ENCODE results near the gene TMEM53. TPM values are rescaled to one million over a fixed set of nuclear protein-coding genes. Genes with fewer than 3 reads are reported as not detected.

The TMEM53 gene
- total RNA-seq, 2 experiments from 2014 or later: 0.64 to 1.2 TPM

DNA sequence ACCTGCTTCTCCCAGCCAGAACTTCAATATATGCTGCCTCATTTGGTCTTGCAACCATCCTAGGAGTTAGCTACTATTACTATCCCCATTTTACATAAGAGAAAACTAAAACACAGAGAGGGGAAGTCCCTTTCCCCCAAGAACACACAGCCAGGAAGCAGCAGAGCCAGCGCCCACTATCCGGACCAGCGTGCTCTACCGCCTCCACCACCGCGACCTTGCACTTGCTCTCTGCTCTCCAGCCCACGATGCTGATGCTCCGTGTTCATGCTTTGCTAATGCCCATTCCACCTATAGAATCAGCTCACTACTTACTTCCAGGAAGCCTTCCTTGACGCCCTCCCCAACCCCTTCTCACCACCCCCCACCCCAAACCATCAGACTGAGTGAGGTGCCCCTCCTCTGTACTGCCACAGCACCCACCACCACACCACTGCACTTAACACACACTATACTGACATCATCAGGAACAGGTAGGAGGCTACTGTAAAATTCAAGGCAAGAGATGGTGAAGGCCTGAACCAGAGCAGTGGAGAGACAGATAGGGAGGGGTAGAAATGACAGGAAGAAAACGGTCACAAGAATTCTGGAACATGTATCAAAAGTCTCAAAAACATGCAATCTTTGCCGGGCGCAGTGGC is 9.4 kb downstream of the TMEM53 start:
- DNase-seq (peak in 3 of 14 experiments; percentile 24 to 32 (median 30)), ATAC-seq (ENCODE audit: poor library complexity) (peak; percentile 65)
- intact Hi-C loops (cut with DNase I, micrococcal nuclease): no loop called here
- no peaks in the 10 kb centered on the region for H3K36me3 ChIP-seq (ENCODE audit: insufficient read depth, low read length)
- Mint-ChIP-seq H3K27me3 (no peaks in the 10 kb centered on the region), H3K4me1 (ENCODE audit: low read depth) (peaks cover 15% of the 10 kb centered on the region), H3K9me3 (no peaks in the 10 kb centered on the region), H3K4me3 (peak overlapping the region; percentile 5), H3K36me3 (ENCODE audit: low read depth) (no peaks in the 10 kb centered on the region), H3K27ac (peak overlapping the region; percentile 55)
- H3K9me3 ChIP-seq (ENCODE audit: control insufficient read depth in 1 of 2, insufficient read depth in 1 of 2, low read length in 2 of 2): no peaks in the 10 kb centered on the region
- H3K27ac ChIP-seq (ENCODE audit: low read depth in 1 of 2, low read length in 2 of 2): no peak overlapping the region
- no peaks in the 10 kb centered on the region for H3K27me3 ChIP-seq (ENCODE audit: control insufficient read depth in 1 of 2, insufficient read depth in 2 of 2, low read length in 2 of 2)
- TF ChIP-seq, protein P1, sequence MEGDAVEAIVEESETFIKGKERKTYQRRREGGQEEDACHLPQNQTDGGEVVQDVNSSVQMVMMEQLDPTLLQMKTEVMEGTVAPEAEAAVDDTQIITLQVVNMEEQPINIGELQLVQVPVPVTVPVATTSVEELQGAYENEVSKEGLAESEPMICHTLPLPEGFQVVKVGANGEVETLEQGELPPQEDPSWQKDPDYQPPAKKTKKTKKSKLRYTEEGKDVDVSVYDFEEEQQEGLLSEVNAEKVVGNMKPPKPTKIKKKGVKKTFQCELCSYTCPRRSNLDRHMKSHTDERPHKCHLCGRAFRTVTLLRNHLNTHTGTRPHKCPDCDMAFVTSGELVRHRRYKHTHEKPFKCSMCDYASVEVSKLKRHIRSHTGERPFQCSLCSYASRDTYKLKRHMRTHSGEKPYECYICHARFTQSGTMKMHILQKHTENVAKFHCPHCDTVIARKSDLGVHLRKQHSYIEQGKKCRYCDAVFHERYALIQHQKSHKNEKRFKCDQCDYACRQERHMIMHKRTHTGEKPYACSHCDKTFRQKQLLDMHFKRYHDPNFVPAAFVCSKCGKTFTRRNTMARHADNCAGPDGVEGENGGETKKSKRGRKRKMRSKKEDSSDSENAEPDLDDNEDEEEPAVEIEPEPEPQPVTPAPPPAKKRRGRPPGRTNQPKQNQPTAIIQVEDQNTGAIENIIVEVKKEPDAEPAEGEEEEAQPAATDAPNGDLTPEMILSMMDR (IDR thresholded peaks at IDR 0.05): no peak
- POLR2A ChIA-PET: interaction anchor here (1.8 to 2.3 kb wide), 2 partner anchors 9 to 33 kb away, joined by 5 to 8 read pairs; partner anchors contain the start of genes ARMH1 and TMEM53
- H3K4me3 ChIP-seq (ENCODE audit: low read length): no peak overlapping the region
- CTCF ChIA-PET: no interaction called here
- H3K4me1 ChIP-seq (ENCODE audit: insufficient read depth, low read length): peaks cover 16% of the 10 kb centered on the region

DNA sequence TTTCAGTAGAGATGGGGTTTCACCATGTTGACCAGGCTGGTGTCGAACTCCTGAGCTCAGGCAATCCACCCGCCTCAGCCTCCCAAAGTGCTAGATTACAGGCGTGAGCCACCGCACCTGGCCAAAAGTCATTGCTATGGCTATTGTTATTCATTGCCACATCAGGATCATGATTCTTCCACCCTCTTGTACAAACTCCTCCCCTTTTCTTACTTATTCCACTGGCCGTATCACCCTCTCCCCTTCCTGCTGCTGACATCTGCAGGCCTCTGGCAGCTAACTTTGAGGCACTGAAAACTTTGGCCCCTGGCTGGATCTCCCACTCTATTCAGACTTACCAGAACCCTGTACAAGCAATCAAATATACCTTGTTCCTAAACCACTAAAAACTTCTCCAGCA is 10.9 kb downstream of the TMEM53 start:
- no peaks in the 10 kb centered on the region for H3K36me3 ChIP-seq (ENCODE audit: insufficient read depth, low read length)
- no peaks in the 10 kb centered on the region for H3K9me3 Mint-ChIP-seq
- H3K36me3 Mint-ChIP-seq (ENCODE audit: low read depth): no peaks in the 10 kb centered on the region
- H3K9me3 ChIP-seq (ENCODE audit: control insufficient read depth in 1 of 2, insufficient read depth in 1 of 2, low read length in 2 of 2): no peaks in the 10 kb centered on the region
- ATAC-seq (ENCODE audit: poor library complexity) (no peak), DNase-seq (no peak)
- no peaks in the 10 kb centered on the region for H3K27me3 Mint-ChIP-seq
- H3K27ac ChIP-seq (ENCODE audit: low read depth in 1 of 2, low read length in 2 of 2): no peak overlapping the region
- CTCF ChIA-PET: interaction anchor here (0.7 to 0.9 kb wide), 2 partner anchors 11 to 327 kb away, joined by 3 read pairs; no protein-coding TSS in a partner anchor
- no peak overlapping the region for H3K4me3 ChIP-seq (ENCODE audit: low read length)
- intact Hi-C loops (cut with DNase I, micrococcal nuclease): no loop called here
- TF ChIP-seq, protein P1 (IDR thresholded peaks at IDR 0.05): no peak
- H3K4me1 ChIP-seq (ENCODE audit: insufficient read depth, low read length): peaks cover 16% of the 10 kb centered on the region
- no peaks in the 10 kb centered on the region for H3K27me3 ChIP-seq (ENCODE audit: control insufficient read depth in 1 of 2, insufficient read depth in 2 of 2, low read length in 2 of 2)
- H3K4me1 Mint-ChIP-seq (ENCODE audit: low read depth): peaks cover 15% of the 10 kb centered on the region
- no peak overlapping the region for H3K4me3 Mint-ChIP-seq
- POLR2A ChIA-PET: interaction anchor here (1.8 to 2.3 kb wide), 2 partner anchors 11 to 32 kb away, joined by 5 to 8 read pairs; partner anchors contain the start of genes ARMH1 and TMEM53
- H3K27ac Mint-ChIP-seq: no peak overlapping the region

DNA sequence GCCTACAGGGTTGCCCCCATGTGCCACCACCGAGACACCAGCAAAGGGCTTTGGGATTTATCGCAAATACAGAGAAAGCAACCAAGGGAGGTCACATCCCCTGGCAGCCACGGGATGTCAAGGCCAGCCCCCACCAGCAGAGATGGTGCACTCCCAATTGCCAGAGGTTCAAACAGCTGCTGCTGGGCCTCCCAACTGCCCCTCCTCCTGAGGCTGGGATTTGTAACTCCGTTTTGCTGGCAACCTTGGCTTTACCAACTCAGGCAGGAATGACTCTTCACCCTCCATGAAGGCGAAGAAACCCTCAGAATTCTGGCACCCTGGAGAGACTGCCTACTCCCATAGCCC is 11.6 kb downstream of the TMEM53 start:
- Mint-ChIP-seq H3K36me3 (ENCODE audit: low read depth) (no peaks in the 10 kb centered on the region), H3K4me3 (no peak overlapping the region), H3K9me3 (no peaks in the 10 kb centered on the region), H3K4me1 (ENCODE audit: low read depth) (peaks cover 15% of the 10 kb centered on the region), H3K27me3 (no peaks in the 10 kb centered on the region), H3K27ac (no peak overlapping the region)
- POLR2A ChIA-PET: interaction anchor here (1.2 kb wide), 1 partner anchor 34 kb away, joined by 3 read pairs; no protein-coding TSS in a partner anchor
- peaks cover 16% of the 10 kb centered on the region for H3K4me1 ChIP-seq (ENCODE audit: insufficient read depth, low read length)
- DNase-seq (no peak), ATAC-seq (ENCODE audit: poor library complexity) (no peak)
- no peaks in the 10 kb centered on the region for H3K27me3 ChIP-seq (ENCODE audit: control insufficient read depth in 1 of 2, insufficient read depth in 2 of 2, low read length in 2 of 2)
- TF ChIP-seq, protein P1 (IDR thresholded peaks at IDR 0.05): no peak
- intact Hi-C loops (cut with DNase I, micrococcal nuclease): no loop called here
- no peak overlapping the region for H3K4me3 ChIP-seq (ENCODE audit: low read length)
- no peaks in the 10 kb centered on the region for H3K36me3 ChIP-seq (ENCODE audit: insufficient read depth, low read length)
- H3K9me3 ChIP-seq (ENCODE audit: control insufficient read depth in 1 of 2, insufficient read depth in 1 of 2, low read length in 2 of 2): no peaks in the 10 kb centered on the region
- H3K27ac ChIP-seq (ENCODE audit: low read depth in 1 of 2, low read length in 2 of 2): no peak overlapping the region
- CTCF ChIA-PET: interaction anchor here (0.9 kb wide), 1 partner anchor 10 kb away, joined by 3 read pairs; no protein-coding TSS in a partner anchor

All from CD4-positive, alpha-beta T cell (primary cell).